Uterus (tissue), 2 donors: ENCODE data around the gene DUSP18.

Experiments
- CTCF ChIP-seq, 4 experiments: fragments of 200-600 bp in 2 of 4; fragments of 450-650 bp in 2 of 4; sonication (generic) in 2 of 4; IDR thresholded peaks; one replicate each; pipeline ENCODE4 v1.5.1; 2016 to 2019; ENCODE audit warnings: antibody characterized with exemption in 4 of 4, mild to moderate bottlenecking in 2 of 4, moderate library complexity in 1 of 4
- POLR2A ChIP-seq, 2 donors: fragments of 450-650 bp; IDR thresholded peaks; one replicate each; pipeline ENCODE4 v1.6.1; 2016; ENCODE audit warnings: antibody characterized with exemption in 2 of 2, mild to moderate bottlenecking in 1 of 2, moderate library complexity in 1 of 2

DNA sequence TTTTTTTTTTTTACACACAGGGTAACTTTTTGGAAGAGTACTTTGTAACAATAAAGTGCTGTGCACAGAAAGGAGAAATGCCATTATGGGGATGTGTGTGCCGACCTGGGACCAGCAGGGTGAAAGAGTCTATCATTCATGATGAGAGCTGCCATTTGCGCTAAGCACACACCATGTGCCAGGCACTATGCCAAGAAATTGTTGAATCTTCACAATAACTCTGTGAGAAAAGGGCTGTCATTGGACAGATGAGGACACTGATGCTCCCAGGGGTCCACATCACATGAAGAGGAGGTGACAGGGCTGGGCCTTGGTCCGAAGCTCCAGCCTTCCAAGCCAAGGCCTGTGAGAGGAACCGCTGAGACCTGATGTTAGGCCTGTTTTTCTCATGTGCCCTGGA, 5.6 kb downstream of the DUSP18 start:
- TF ChIP-seq POLR2A (IDR thresholded peaks at IDR 0.05) (no peak), CTCF (IDR thresholded peaks at IDR 0.05) (no peak)
